OCI-LY7 (cell line): ENCODE data around the gene MAGEA1. TPM values are rescaled to one million over a fixed set of nuclear protein-coding genes. Genes with fewer than 3 reads are reported as not detected.

Source experiments
- BruUV-seq: library from RNA; stranded (reverse); fragments of 400-500 nt; replicated peaks from 2 replicates; lab custom pipeline; 2021; lab: Mats Ljungman, UMichigan
- CTCF ChIA-PET: fragments of 300-600 bp; sonication (Branson Sonifier 250); formaldehyde crosslinking; loops from one replicate; lab custom pipeline; 2022; ENCODE audit warnings: antibody characterized with exemption; ENCODE audit not compliant: unreplicated experiment; lab: Charles Lee
- POLR2A ChIA-PET: fragments of 300-600 bp; sonication (Branson Sonifier 250); formaldehyde crosslinking; loops from one replicate; lab custom pipeline; 2022; ENCODE audit warnings: antibody characterized with exemption; lab: Charles Lee
- DNase-seq: peaks from one replicate; pipeline ENCODE4 v3.0.0-alpha.2; 2015; ENCODE audit warnings: low spot score
- H2AFZ ChIP-seq: fragments of 200-600 bp; sonication (generic), shearing (Covaris generic); 2 replicates; pipeline ENCODE4 v1.6.1; 2014; ENCODE audit warnings: mild to moderate bottlenecking, antibody characterized with exemption, low read length, moderate library complexity
- H3K27ac ChIP-seq: fragments of 200-600 bp; sonication (generic); 2 replicates; pipeline ENCODE4 v1.5.1; 2014; ENCODE audit warnings: mixed run types, low read depth, mild to moderate bottlenecking, moderate library complexity, low read length, inconsistent platforms; ENCODE audit not compliant: poor library complexity, severe bottlenecking
- H3K36me3 ChIP-seq: fragments of 200-600 bp; sonication (generic); 2 replicates; pipeline ENCODE4 v1.6.1; 2014; ENCODE audit warnings: mild to moderate bottlenecking, antibody characterized with exemption, low read length, moderate library complexity, mixed read lengths; ENCODE audit not compliant: insufficient read depth
- H3K4me1 ChIP-seq: fragments of 200-600 bp; sonication (generic); 2 replicates; pipeline ENCODE4 v1.5.1; 2014; ENCODE audit warnings: mild to moderate bottlenecking, low read length; ENCODE audit not compliant: insufficient read depth, poor library complexity, severe bottlenecking
- H3K4me2 ChIP-seq: fragments of 200-600 bp; sonication (generic); 2 replicates; pipeline ENCODE4 v1.6.1; 2014; ENCODE audit warnings: mild to moderate bottlenecking, low read length
- H3K4me3 ChIP-seq: fragments of 200-600 bp; sonication (generic); 2 replicates; pipeline ENCODE4 v1.5.1; 2014; ENCODE audit warnings: mild to moderate bottlenecking, low read depth, low read length; ENCODE audit not compliant: poor library complexity, severe bottlenecking
- H3K79me2 ChIP-seq: fragments of 200-600 bp; sonication (generic); 2 replicates; pipeline ENCODE4 v1.6.1; 2016; ENCODE audit warnings: low read depth, mild to moderate bottlenecking, low read length, moderate library complexity, mixed read lengths; ENCODE audit not compliant: insufficient read depth
- H3K9me2 ChIP-seq: fragments of 200-600 bp; sonication (generic); 2 replicates; pipeline ENCODE4 v1.6.1; 2016; ENCODE audit warnings: mild to moderate bottlenecking, low read length, mixed read lengths; ENCODE audit not compliant: insufficient read depth
- H3K9me3 ChIP-seq: fragments of 200-600 bp; sonication (generic); 2 replicates; pipeline ENCODE4 v1.6.1; 2014; ENCODE audit warnings: mild to moderate bottlenecking, mixed run types, low read length, mixed read lengths
- H4K20me1 ChIP-seq: fragments of 200-600 bp; sonication (generic); 2 replicates; pipeline ENCODE4 v1.6.1; 2014; ENCODE audit warnings: mild to moderate bottlenecking, antibody characterized with exemption, low read length, moderate library complexity, mixed read lengths; ENCODE audit not compliant: insufficient read depth
- CTCF ChIP-seq: fragments of 200-600 bp; sonication (generic); conservative IDR thresholded peaks from 2 replicates; pipeline ENCODE4 v1.5.1; 2014; ENCODE audit warnings: mild to moderate bottlenecking, antibody characterized with exemption, low read length, moderate library complexity, mixed read lengths
- EZH2phosphoT487 ChIP-seq: fragments of 200-600 bp; sonication (generic); IDR thresholded peaks from 2 replicates; pipeline ENCODE4 v1.6.1; 2018; ENCODE audit warnings: low read depth, borderline replicate concordance, mild to moderate bottlenecking, mixed run types, antibody characterized with exemption, low read length, moderate library complexity, mixed read lengths
- intact Hi-C: fragments of 100-400 bp; cut with micrococcal nuclease; formaldehyde crosslinking; loops from one replicate; pipeline ENCODE4 v1.10.0; 2022; ENCODE audit not compliant: unreplicated experiment
- total RNA-seq, 2 experiments: library from RNA; depleted of rRNA in 1 of 2; stranded (reverse); fragments of >200 nt in 1 of 2; shearing (Covaris generic) in 1 of 2; gene quantifications; 2 replicates each; pipeline ENCODE4 v1.2.3, GENCODE V29; 2014 to 2022

The MAGEA1 gene
- total RNA-seq, 2 experiments from 2014 or later, result not detected

- DNase-seq, result no peak
- no peaks in the 10 kb centered on the region for H4K20me1 ChIP-seq
- no TSS peak for BruUV-seq
- no peak for TF ChIP-seq EZH2phosphoT487
- no peak for TF ChIP-seq CTCF
- no peaks in the 10 kb centered on the region for H3K79me2 ChIP-seq
- no peak overlapping the region for H3K4me3 ChIP-seq
- no peaks in the 10 kb centered on the region for H3K4me1 ChIP-seq
- H3K9me3 ChIP-seq, result no peaks in the 10 kb centered on the region
- no peaks in the 10 kb centered on the region for H3K9me2 ChIP-seq
- no peak overlapping the region for H3K4me2 ChIP-seq
- no peak overlapping the region for H2AFZ ChIP-seq
- ChIA-PET POLR2A (no interaction called here), CTCF (no interaction called here)
- H3K36me3 ChIP-seq, result no peaks in the 10 kb centered on the region
- no peak overlapping the region for H3K27ac ChIP-seq
- intact Hi-C loops, result no loop called here
Measured at GRCh38 chrX:153226344-153227185, 47.5 kb downstream of the MAGEA1 start.

Other genes with a start within 250 kb of the MAGEA1 start
- gene PNMA5, start 185.2 kb upstream of the MAGEA1 start, total RNA-seq (2014; rRNA removed; shearing (Covaris generic)), result not detected in 2 replicates
- gene PNMA5, start 185.2 kb upstream of the MAGEA1 start, total RNA-seq (2022), result not detected in 2 replicates
- gene PNMA3, start 122.8 kb upstream of the MAGEA1 start, total RNA-seq (2014; rRNA removed; shearing (Covaris generic)), result not detected in 2 replicates
- gene PNMA3, start 122.8 kb upstream of the MAGEA1 start, total RNA-seq (2022), result not detected in 2 replicates
- gene PNMA6A, start 106.8 kb upstream of the MAGEA1 start, total RNA-seq (2014; rRNA removed; shearing (Covaris generic)), result 9.0 and 9.8 TPM in 2 replicates
- 2.2 and 2.4 TPM in 2 replicates for gene PNMA6A, start 106.8 kb upstream of the MAGEA1 start, total RNA-seq (2022)
- gene PNMA6F, start 142.5 kb downstream of the MAGEA1 start, total RNA-seq (2014; rRNA removed; shearing (Covaris generic)), result not detected in 2 replicates
- gene PNMA6F, start 142.5 kb downstream of the MAGEA1 start, total RNA-seq (2022), result not detected in 2 replicates
- 17.9 and 19.6 TPM in 2 replicates for gene ZNF275, start 154.9 kb downstream of the MAGEA1 start, total RNA-seq (2014; rRNA removed; shearing (Covaris generic))
- gene ZNF275, start 154.9 kb downstream of the MAGEA1 start, total RNA-seq (2022), result 20.2 and 34.6 TPM in 2 replicates
- not detected in 2 replicates for gene PNMA6E, start 222.1 kb downstream of the MAGEA1 start, total RNA-seq (2014; rRNA removed; shearing (Covaris generic))
- not detected in 2 replicates for gene PNMA6E, start 222.1 kb downstream of the MAGEA1 start, total RNA-seq (2022)
- 0.03 TPM in 1 of 2 replicates, not detected in the other for gene ZFP92, start 232.2 kb downstream of the MAGEA1 start, total RNA-seq (2014; rRNA removed; shearing (Covaris generic))
- gene ZFP92, start 232.2 kb downstream of the MAGEA1 start, total RNA-seq (2022), result not detected in 2 replicates